KMS-11 (cell line): ENCODE measurements around the gene ATXN7L1.

Experiments
- H2AFZ ChIP-seq: fragments of 200-600 bp; sonication (generic); 2 replicates; pipeline ENCODE4 v1.6.1; 2016; ENCODE audit warnings: antibody characterized with exemption, mixed run types, low read depth
- H3K27ac ChIP-seq: fragments of 200-600 bp; sonication (generic); 2 replicates; pipeline ENCODE4 v1.6.1; 2016; ENCODE audit warnings: mild to moderate bottlenecking, mixed run types
- H3K27me3 ChIP-seq: fragments of 200-600 bp; sonication (generic); 2 replicates; pipeline ENCODE4 v1.6.1; 2017; ENCODE audit warnings: mild to moderate bottlenecking, low read depth, mixed run types, moderate library complexity; ENCODE audit not compliant: insufficient read depth
- H3K36me3 ChIP-seq: fragments of 200-600 bp; sonication (generic); 2 replicates; pipeline ENCODE4 v1.6.1; 2017; ENCODE audit warnings: mild to moderate bottlenecking, mixed run types; ENCODE audit not compliant: insufficient read depth
- H3K4me1 ChIP-seq: fragments of 200-600 bp; sonication (generic); 2 replicates; pipeline ENCODE4 v1.6.1; 2016; ENCODE audit warnings: mild to moderate bottlenecking, low read depth, mixed run types; ENCODE audit not compliant: poor library complexity, severe bottlenecking
- H3K4me2 ChIP-seq: fragments of 200-600 bp; sonication (generic); 2 replicates; pipeline ENCODE4 v1.7.0; 2016; ENCODE audit warnings: mild to moderate bottlenecking, mixed run types
- H3K4me3 ChIP-seq: fragments of 200-600 bp; sonication (generic); IDR thresholded peaks from 2 replicates; pipeline ENCODE4 v1.6.1; 2017; ENCODE audit warnings: low read depth, low read length, mixed read lengths; ENCODE audit not compliant: insufficient read depth
- H3K79me2 ChIP-seq: fragments of 200-600 bp; sonication (generic); 2 replicates; pipeline ENCODE4 v1.6.1; 2016; ENCODE audit warnings: low read depth, mixed run types; ENCODE audit not compliant: insufficient read depth
- H3K9ac ChIP-seq: fragments of 200-600 bp; sonication (generic); 2 replicates; pipeline ENCODE4 v1.6.1; 2016; ENCODE audit warnings: mild to moderate bottlenecking, mixed run types
- H4K20me1 ChIP-seq: fragments of 200-600 bp; sonication (generic); 2 replicates; pipeline ENCODE4 v1.6.1; 2016; ENCODE audit warnings: mild to moderate bottlenecking, mixed run types; ENCODE audit not compliant: insufficient read depth
- TF ChIP-seq, protein P1 (sequence below): fragments of 200-600 bp; sonication (generic); conservative IDR thresholded peaks from 2 replicates; pipeline ENCODE4 v1.6.1; 2017; ENCODE audit warnings: low read depth, mild to moderate bottlenecking, antibody characterized with exemption, low read length, moderate library complexity, mixed read lengths

The ATXN7L1 gene

GRCh38 chr7:105585850-105586500 lies 290.4 kb downstream of the ATXN7L1 start:
- peak overlapping the region; percentile 61 for H3K27ac ChIP-seq
- no peaks in the 10 kb centered on the region for H4K20me1 ChIP-seq
- no peaks in the 10 kb centered on the region for H3K36me3 ChIP-seq
- TF ChIP-seq, protein P1, sequence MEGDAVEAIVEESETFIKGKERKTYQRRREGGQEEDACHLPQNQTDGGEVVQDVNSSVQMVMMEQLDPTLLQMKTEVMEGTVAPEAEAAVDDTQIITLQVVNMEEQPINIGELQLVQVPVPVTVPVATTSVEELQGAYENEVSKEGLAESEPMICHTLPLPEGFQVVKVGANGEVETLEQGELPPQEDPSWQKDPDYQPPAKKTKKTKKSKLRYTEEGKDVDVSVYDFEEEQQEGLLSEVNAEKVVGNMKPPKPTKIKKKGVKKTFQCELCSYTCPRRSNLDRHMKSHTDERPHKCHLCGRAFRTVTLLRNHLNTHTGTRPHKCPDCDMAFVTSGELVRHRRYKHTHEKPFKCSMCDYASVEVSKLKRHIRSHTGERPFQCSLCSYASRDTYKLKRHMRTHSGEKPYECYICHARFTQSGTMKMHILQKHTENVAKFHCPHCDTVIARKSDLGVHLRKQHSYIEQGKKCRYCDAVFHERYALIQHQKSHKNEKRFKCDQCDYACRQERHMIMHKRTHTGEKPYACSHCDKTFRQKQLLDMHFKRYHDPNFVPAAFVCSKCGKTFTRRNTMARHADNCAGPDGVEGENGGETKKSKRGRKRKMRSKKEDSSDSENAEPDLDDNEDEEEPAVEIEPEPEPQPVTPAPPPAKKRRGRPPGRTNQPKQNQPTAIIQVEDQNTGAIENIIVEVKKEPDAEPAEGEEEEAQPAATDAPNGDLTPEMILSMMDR, result 0 out of 2 replicates have a peak, but pooled peaks have one; percentile 15
- peak overlapping the region; percentile 37; the same call in 1 of the 2 replicates for H3K9ac ChIP-seq
- no peaks in the 10 kb centered on the region for H3K27me3 ChIP-seq
- H2AFZ ChIP-seq, result peak overlapping the region; percentile 70
- H3K4me1 ChIP-seq, result peaks cover 60% of the 10 kb centered on the region
- peak overlapping the region; percentile 45; the same call in 1 of the 2 replicates for H3K4me2 ChIP-seq
- no peaks in the 10 kb centered on the region for H3K79me2 ChIP-seq
- no peak overlapping the region for H3K4me3 ChIP-seq

DNA sequence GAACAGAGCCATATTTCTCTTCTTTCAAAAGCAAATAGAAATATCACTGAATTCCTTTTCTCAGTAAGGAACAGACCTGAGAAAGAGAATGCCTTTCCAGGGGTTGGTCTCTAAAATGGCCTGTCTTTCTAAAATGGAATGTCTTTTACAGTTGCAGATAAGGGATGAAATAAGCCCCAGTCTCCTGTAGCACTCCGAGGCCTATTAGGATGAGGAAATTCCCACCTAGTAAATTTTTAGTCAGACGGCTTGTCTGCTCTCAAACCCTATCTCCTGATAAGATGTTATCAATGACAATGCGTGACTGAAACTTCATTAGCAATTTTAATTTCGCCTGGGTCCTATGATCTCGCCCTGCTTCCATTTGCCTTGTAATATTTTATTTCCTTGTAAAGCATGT lies 292.2 kb downstream of the ATXN7L1 start:
- Histone ChIP-seq H3K36me3 (no peaks in the 10 kb centered on the region), H3K9ac (no peak overlapping the region), H2AFZ (no peak overlapping the region), H4K20me1 (no peaks in the 10 kb centered on the region), H3K4me1 (peaks cover 42% of the 10 kb centered on the region), H3K4me3 (no peak overlapping the region), H3K27ac (no peak overlapping the region), H3K4me2 (no peak overlapping the region), H3K79me2 (no peaks in the 10 kb centered on the region), H3K27me3 (no peaks in the 10 kb centered on the region)
- TF ChIP-seq, protein P1, result no peak

- H2AFZ ChIP-seq, result no peak overlapping the region
- H3K36me3 ChIP-seq, result no peaks in the 10 kb centered on the region
- no peaks in the 10 kb centered on the region for H3K27me3 ChIP-seq
- no peak overlapping the region for H3K4me3 ChIP-seq
- H3K9ac ChIP-seq, result no peak overlapping the region
- H3K4me2 ChIP-seq, result no peak overlapping the region
- no peaks in the 10 kb centered on the region for H4K20me1 ChIP-seq
- H3K4me1 ChIP-seq, result peaks cover 31% of the 10 kb centered on the region
- no peaks in the 10 kb centered on the region for H3K79me2 ChIP-seq
- H3K27ac ChIP-seq, result no peak overlapping the region
- TF ChIP-seq, protein P1, result no peak
These were observed 293.3 kb downstream of the ATXN7L1 start for GRCh38 chr7:105583061-105583460.

- Histone ChIP-seq H2AFZ (no peak within 1 kb of the TSS), H3K27ac (no peak within 1 kb of the TSS), H3K36me3 (no peaks in the 10 kb centered on the region), H3K9ac (no peak within 1 kb of the TSS), H4K20me1 (no peaks in the 10 kb centered on the region), H3K4me2 (no peak within 1 kb of the TSS), H3K79me2 (no peaks in the 10 kb centered on the region), H3K27me3 (no peaks in the 10 kb centered on the region), H3K4me1 (peaks cover 13% of the 10 kb centered on the region), H3K4me3 (no peak within 1 kb of the TSS)
- TF ChIP-seq, protein P1, result no peak
These were observed 295.2 kb downstream of the ATXN7L1 start, which contains the start of gene EFCAB10 for GRCh38 chr7:105581066-105581811. TSS of gene EFCAB10 (minus strand) at chr7:105581493. CDS start at chr7:105581463, 30 bp downstream.
